SK-N-SH treated with all-trans-retinoic acid at 6 μM for 48 hours (cell line): ENCODE data around the gene ADAMTS6.

Experiments used
- ATAC-seq: fragments of 200-7000 bp; cut with Tn5 transposase; 3 replicates; pipeline ENCODE4 v1.9.1; 2020; ENCODE audit warnings: mild to moderate bottlenecking, moderate library complexity
- BACH2 ChIP-seq: fragments of 250-450 bp; sonication (Bioruptor Pico); IDR thresholded peaks from 2 replicates; pipeline ENCODE4 v1.9.0; 2021; ENCODE audit warnings: mild to moderate bottlenecking, borderline replicate concordance
- CSDC2 ChIP-seq: fragments of 250-450 bp; sonication (Bioruptor Pico); IDR thresholded peaks from 2 replicates; pipeline ENCODE4 v1.5.0; 2020; ENCODE audit warnings: mild to moderate bottlenecking, moderate library complexity
- ESRRG ChIP-seq: fragments of 250-450 bp; sonication (Bioruptor Pico); IDR thresholded peaks from 2 replicates; pipeline ENCODE4 v1.6.1; 2021; ENCODE audit warnings: mild to moderate bottlenecking
- GLIS3 ChIP-seq: fragments of 250-450 bp; sonication (Bioruptor Pico); IDR thresholded peaks from 2 replicates; pipeline ENCODE4 v1.5.0; 2020; ENCODE audit warnings: mild to moderate bottlenecking, moderate library complexity
- ISL1 ChIP-seq: fragments of 250-450 bp; sonication (Bioruptor Pico); IDR thresholded peaks from 2 replicates; pipeline ENCODE4 v2.1.2; 2022; ENCODE audit warnings: mild to moderate bottlenecking, moderate library complexity
- PATZ1 ChIP-seq: fragments of 250-450 bp; sonication (Bioruptor Pico); IDR thresholded peaks from 2 replicates; pipeline ENCODE4 v1.8.0; 2020; ENCODE audit warnings: mild to moderate bottlenecking, moderate library complexity, borderline replicate concordance
- POU6F1 ChIP-seq: fragments of 250-450 bp; sonication (Bioruptor Pico); IDR thresholded peaks from 2 replicates; pipeline ENCODE4 v1.8.0; 2021; ENCODE audit warnings: low read depth, mild to moderate bottlenecking, moderate library complexity, borderline replicate concordance
- RARB ChIP-seq: fragments of 250-450 bp; sonication (Bioruptor Pico); IDR thresholded peaks from 2 replicates; pipeline ENCODE4 v1.8.0; 2021; ENCODE audit warnings: mild to moderate bottlenecking, moderate library complexity
- SNAI2 ChIP-seq: fragments of 250-450 bp; sonication (Bioruptor Pico); IDR thresholded peaks from 2 replicates; pipeline ENCODE4 v1.5.0; 2020; ENCODE audit warnings: mild to moderate bottlenecking, moderate library complexity
- TOX ChIP-seq: fragments of 250-450 bp; sonication (Bioruptor Pico); IDR thresholded peaks from 2 replicates; pipeline ENCODE4 v1.8.0; 2021; ENCODE audit warnings: mild to moderate bottlenecking, moderate library complexity, borderline replicate concordance
- ZC3H10 ChIP-seq: fragments of 250-450 bp; sonication (Bioruptor Pico); IDR thresholded peaks from 2 replicates; pipeline ENCODE4 v1.5.1; 2021; ENCODE audit warnings: mild to moderate bottlenecking, moderate library complexity
- ZFP3 ChIP-seq: fragments of 250-450 bp; sonication (Bioruptor Pico); IDR thresholded peaks from 2 replicates; pipeline ENCODE4 v1.5.0; 2020; ENCODE audit warnings: mild to moderate bottlenecking, moderate library complexity
- ZNF565 ChIP-seq: fragments of 450-650 bp; formaldehyde crosslinking; conservative IDR thresholded peaks from 2 replicates; pipeline ENCODE4 v1.5.0; 2020; ENCODE audit warnings: low read depth, mild to moderate bottlenecking, moderate library complexity
- ZNF70 ChIP-seq: fragments of 450-650 bp; formaldehyde crosslinking; IDR thresholded peaks from 2 replicates; pipeline ENCODE4 v1.5.0; 2020; ENCODE audit warnings: mild to moderate bottlenecking, moderate library complexity
- ZNF8 ChIP-seq: fragments of 450-650 bp; formaldehyde crosslinking; IDR thresholded peaks from 2 replicates; pipeline ENCODE4 v1.5.0; 2020; ENCODE audit warnings: mild to moderate bottlenecking, moderate library complexity
- TF ChIP-seq, protein P1 (sequence below): fragments of 250-450 bp; sonication (Bioruptor Pico); IDR thresholded peaks from 2 replicates; pipeline ENCODE4 v1.5.1; 2021; ENCODE audit warnings: mild to moderate bottlenecking, moderate library complexity
- TF ChIP-seq, protein P2 (sequence below): fragments of 250-450 bp; sonication (Bioruptor Pico); IDR thresholded peaks from 2 replicates; pipeline ENCODE4 v1.5.0; 2020; ENCODE audit warnings: mild to moderate bottlenecking, moderate library complexity

ADAMTS6 gene

DNA sequence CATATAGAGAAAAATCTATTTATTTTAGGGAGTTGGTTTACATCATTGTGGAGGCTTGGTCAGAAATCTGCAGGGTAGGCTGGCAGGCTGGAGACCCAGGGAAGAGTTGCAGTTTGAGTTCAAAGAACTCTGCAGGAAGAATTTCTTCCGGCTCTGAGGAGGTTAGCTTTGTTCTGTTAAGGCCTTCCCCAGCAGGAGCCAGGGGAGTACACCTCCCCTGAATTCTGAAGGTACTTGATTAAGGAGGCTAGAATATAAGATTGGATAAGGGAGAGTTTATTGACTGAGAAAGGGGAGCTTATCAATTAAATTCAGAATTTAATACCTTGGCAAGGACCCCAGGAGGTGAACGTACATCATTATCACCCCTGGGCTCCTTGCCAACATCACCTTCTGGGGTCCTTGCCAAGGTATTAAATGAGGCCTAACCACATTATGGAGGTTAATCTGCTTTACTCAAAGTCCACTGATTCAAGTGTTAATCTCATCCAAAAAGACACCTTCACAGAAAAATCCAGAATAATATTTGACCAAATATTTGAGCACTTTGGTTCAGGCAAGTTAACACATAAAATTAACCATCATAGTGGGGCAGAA is 361.3 kb downstream of the ADAMTS6 start:
- 0 out of 2 replicates have a peak, but pooled peaks have one; percentile 9 for TF ChIP-seq ISL1 (CRISPR knock-in tag)
- TF ChIP-seq GLIS3 (CRISPR knock-in tag) = no peak
- TF ChIP-seq, protein P1, sequence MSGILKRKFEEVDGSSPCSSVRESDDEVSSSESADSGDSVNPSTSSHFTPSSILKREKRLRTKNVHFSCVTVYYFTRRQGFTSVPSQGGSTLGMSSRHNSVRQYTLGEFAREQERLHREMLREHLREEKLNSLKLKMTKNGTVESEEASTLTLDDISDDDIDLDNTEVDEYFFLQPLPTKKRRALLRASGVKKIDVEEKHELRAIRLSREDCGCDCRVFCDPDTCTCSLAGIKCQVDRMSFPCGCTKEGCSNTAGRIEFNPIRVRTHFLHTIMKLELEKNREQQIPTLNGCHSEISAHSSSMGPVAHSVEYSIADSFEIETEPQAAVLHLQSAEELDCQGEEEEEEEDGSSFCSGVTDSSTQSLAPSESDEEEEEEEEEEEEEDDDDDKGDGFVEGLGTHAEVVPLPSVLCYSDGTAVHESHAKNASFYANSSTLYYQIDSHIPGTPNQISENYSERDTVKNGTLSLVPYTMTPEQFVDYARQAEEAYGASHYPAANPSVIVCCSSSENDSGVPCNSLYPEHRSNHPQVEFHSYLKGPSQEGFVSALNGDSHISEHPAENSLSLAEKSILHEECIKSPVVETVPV = no peak
- no peak for ATAC-seq

GRCh38 chr5:65117525-65117924 is 364.2 kb downstream of the ADAMTS6 start:
- no peak for ATAC-seq
- no peak for TF ChIP-seq ZNF70 (CRISPR knock-in tag)
- no peak for TF ChIP-seq SNAI2 (CRISPR knock-in tag)
- no peak for TF ChIP-seq RARB (CRISPR knock-in tag)
- no peak for TF ChIP-seq ZC3H10 (CRISPR knock-in tag)
- TF ChIP-seq POU6F1 = no peak
- TF ChIP-seq, protein P2, sequence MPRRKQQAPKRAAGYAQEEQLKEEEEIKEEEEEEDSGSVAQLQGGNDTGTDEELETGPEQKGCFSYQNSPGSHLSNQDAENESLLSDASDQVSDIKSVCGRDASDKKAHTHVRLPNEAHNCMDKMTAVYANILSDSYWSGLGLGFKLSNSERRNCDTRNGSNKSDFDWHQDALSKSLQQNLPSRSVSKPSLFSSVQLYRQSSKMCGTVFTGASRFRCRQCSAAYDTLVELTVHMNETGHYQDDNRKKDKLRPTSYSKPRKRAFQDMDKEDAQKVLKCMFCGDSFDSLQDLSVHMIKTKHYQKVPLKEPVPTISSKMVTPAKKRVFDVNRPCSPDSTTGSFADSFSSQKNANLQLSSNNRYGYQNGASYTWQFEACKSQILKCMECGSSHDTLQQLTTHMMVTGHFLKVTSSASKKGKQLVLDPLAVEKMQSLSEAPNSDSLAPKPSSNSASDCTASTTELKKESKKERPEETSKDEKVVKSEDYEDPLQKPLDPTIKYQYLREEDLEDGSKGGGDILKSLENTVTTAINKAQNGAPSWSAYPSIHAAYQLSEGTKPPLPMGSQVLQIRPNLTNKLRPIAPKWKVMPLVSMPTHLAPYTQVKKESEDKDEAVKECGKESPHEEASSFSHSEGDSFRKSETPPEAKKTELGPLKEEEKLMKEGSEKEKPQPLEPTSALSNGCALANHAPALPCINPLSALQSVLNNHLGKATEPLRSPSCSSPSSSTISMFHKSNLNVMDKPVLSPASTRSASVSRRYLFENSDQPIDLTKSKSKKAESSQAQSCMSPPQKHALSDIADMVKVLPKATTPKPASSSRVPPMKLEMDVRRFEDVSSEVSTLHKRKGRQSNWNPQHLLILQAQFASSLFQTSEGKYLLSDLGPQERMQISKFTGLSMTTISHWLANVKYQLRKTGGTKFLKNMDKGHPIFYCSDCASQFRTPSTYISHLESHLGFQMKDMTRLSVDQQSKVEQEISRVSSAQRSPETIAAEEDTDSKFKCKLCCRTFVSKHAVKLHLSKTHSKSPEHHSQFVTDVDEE (CRISPR knock-in tag) = no peak
- TF ChIP-seq, all 23 proteins: peak for 0

DNA sequence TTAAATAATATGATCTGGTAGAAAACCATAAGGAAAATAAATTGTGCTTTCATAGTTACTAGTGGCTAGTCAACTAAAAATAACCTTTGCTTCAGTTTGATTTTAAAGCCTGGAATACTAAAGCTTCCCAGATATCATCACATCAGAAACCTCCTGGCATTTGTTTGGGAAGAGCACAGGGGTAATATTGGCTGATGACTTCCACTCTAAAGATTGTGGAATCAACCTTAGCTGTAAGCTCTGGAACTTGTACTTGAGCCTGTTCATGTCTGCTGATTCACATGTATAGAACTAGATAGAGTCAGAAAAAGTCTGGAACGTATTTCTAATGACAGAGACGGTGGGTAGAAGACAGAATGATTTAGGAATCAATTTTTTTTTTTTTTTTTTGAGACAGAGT is 367.9 kb downstream of the ADAMTS6 start:
- TF ChIP-seq ZNF8 (CRISPR knock-in tag) (no peak), SNAI2 (CRISPR knock-in tag) (no peak), ZFP3 (CRISPR knock-in tag) (no peak), ESRRG (CRISPR knock-in tag) (no peak), ZNF70 (CRISPR knock-in tag) (no peak), ZNF565 (CRISPR knock-in tag) (no peak), GLIS3 (CRISPR knock-in tag) (no peak), PATZ1 (no peak), CSDC2 (no peak), TOX (CRISPR knock-in tag) (no peak), BACH2 (CRISPR knock-in tag) (no peak)
- TF ChIP-seq, protein P2 (CRISPR knock-in tag) = no peak
- no peak for ATAC-seq
